ENCODE data around the gene SSPN.

DNA sequence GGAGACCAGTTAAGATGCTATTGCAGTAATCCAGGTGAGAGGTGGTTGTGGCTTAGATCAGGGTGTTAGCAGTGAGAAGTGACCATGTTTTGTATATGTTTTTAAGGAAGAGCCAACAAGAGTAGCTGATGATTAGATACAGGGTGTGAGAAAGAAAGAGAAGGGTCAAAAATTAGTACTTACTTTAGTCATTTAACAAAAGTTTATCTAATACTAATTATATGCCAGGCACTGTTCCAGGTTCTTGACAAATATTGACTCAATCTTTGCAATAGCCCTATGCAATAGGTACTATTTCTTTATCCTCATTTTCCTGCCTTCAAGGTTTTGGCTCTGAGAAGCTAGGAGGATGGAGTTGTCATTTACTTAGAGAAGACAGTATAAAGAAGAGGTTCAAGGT, 70.2 kb downstream of the SSPN start:
- no peak for TF ChIP-seq POLR2A (IDR thresholded peaks at IDR 0.05; ENCODE audit: low read depth, low read length)
- no peak for TF ChIP-seq POLR2AphosphoS5 (IDR thresholded peaks at IDR 0.05; ENCODE audit: low read depth, low read length)

Measured in GM12892 (cell line).